IMR-90 (cell line): Measurements from ENCODE around the gene PQBP1. TPM values are rescaled to one million over a fixed set of nuclear protein-coding genes. Genes with fewer than 3 reads are reported as not detected.

Experiments used
- ATAC-seq: fragments of 200-7000 bp; cut with Tn5 transposase; 2 replicates; pipeline ENCODE4 v1.9.1; 2020; ENCODE audit warnings: low read depth, mild to moderate bottlenecking, moderate library complexity
- BruUV-seq: library from RNA; stranded (reverse); fragments of 400-500 nt; replicated peaks from 2 replicates; lab custom pipeline; 2021; lab: Mats Ljungman, UMichigan
- CTCF ChIA-PET: fragments of 300-600 bp; formaldehyde crosslinking; extraction: SDS; loops from one replicate; lab custom pipeline; 2021; ENCODE audit warnings: antibody characterized with exemption; lab: Yijun Ruan, JAX
- POLR2A ChIA-PET: fragments of 300-600 bp; sonication (Branson Sonifier 250); formaldehyde crosslinking; loops from one replicate; lab custom pipeline; 2022; ENCODE audit warnings: antibody characterized with exemption; ENCODE audit not compliant: unreplicated experiment; lab: Charles Lee
- DNase-seq: peaks from one replicate; pipeline ENCODE4 v3.0.0; 2013
- H2AFZ ChIP-seq: replicated peaks from 2 replicates; pipeline ENCODE3; 2013; ENCODE audit warnings: low read length, mild to moderate bottlenecking; ENCODE audit not compliant: poor library complexity
- H2AK5ac ChIP-seq: 2 replicates; pipeline ENCODE4 v1.6.1; 2013; ENCODE audit warnings: low read depth, low read length, inconsistent platforms
- H2AK9ac ChIP-seq: replicated peaks from 2 replicates; pipeline ENCODE3; 2013; ENCODE audit warnings: mild to moderate bottlenecking, low read depth, low read length, moderate library complexity; ENCODE audit not compliant: poor library complexity
- H2BK120ac ChIP-seq: 2 replicates; pipeline ENCODE4 v1.6.1; 2013; ENCODE audit warnings: low read depth, low read length, inconsistent platforms
- H2BK15ac ChIP-seq: 3 replicates; pipeline ENCODE4 v1.6.1; 2013; ENCODE audit warnings: low read depth, low read length, inconsistent platforms
- H2BK20ac ChIP-seq: 2 replicates; pipeline ENCODE4 v1.6.1; 2013; ENCODE audit warnings: low read depth, mild to moderate bottlenecking, inconsistent platforms, low read length, moderate library complexity
- H2BK5ac ChIP-seq: 2 replicates; pipeline ENCODE4 v1.6.1; 2013; ENCODE audit warnings: mild to moderate bottlenecking, low read depth, low read length, inconsistent platforms; ENCODE audit not compliant: poor library complexity, severe bottlenecking
- H3K14ac ChIP-seq: replicated peaks from 2 replicates; pipeline ENCODE4 v1.6.1; 2013; ENCODE audit warnings: low read depth, low read length, inconsistent platforms
- H3K18ac ChIP-seq: 2 replicates; pipeline ENCODE4 v1.6.1; 2013; ENCODE audit warnings: low read depth, low read length, control low read depth
- H3K23ac ChIP-seq: 2 replicates; pipeline ENCODE4 v1.6.1; 2013; ENCODE audit warnings: low read depth, low read length, inconsistent platforms
- H3K27ac ChIP-seq: 2 replicates; pipeline ENCODE4 v1.5.1; 2013; ENCODE audit warnings: mild to moderate bottlenecking, control low read depth, low read length; ENCODE audit not compliant: insufficient read depth
- H3K27me3 ChIP-seq: 2 replicates; pipeline ENCODE4 v1.6.1; 2013; ENCODE audit warnings: low read length; ENCODE audit not compliant: control insufficient read depth, insufficient read depth
- H3K36me3 ChIP-seq: 2 replicates; pipeline ENCODE4 v1.6.1; 2013; ENCODE audit warnings: low read length, mixed read lengths; ENCODE audit not compliant: control insufficient read depth, insufficient read depth
- H3K4ac ChIP-seq: 2 replicates; pipeline ENCODE4 v1.6.1; 2013; ENCODE audit warnings: low read depth, low read length, inconsistent platforms
- H3K4me1 ChIP-seq: 2 replicates; pipeline ENCODE4 v1.6.1; 2013; ENCODE audit warnings: low read length, mixed read lengths; ENCODE audit not compliant: control insufficient read depth, insufficient read depth
- H3K4me2 ChIP-seq: 2 replicates; pipeline ENCODE4 v1.6.1; 2013; ENCODE audit warnings: low read depth, mild to moderate bottlenecking, control low read depth, low read length, moderate library complexity
- H3K4me3 ChIP-seq: 2 replicates; pipeline ENCODE4 v1.5.1; 2013; ENCODE audit warnings: low read depth, mild to moderate bottlenecking, control low read depth, low read length, moderate library complexity; ENCODE audit not compliant: insufficient read depth
- H3K56ac ChIP-seq: 2 replicates; pipeline ENCODE4 v1.6.1; 2013; ENCODE audit warnings: low read length, inconsistent platforms; ENCODE audit not compliant: insufficient read depth; ENCODE audit errors: extremely low read depth
- H3K79me1 ChIP-seq, 2 experiments: 2 replicates each; pipeline ENCODE4 v1.6.1; 2013; ENCODE audit warnings: low read length in 2 of 2, inconsistent platforms in 1 of 2, low read depth in 1 of 2
- H3K9ac ChIP-seq: 2 replicates; pipeline ENCODE4 v1.6.1; 2013; ENCODE audit warnings: low read depth, low read length, control low read depth
- H3K9me1 ChIP-seq: 2 replicates; pipeline ENCODE4 v1.6.1; 2013; ENCODE audit warnings: low read length, inconsistent platforms; ENCODE audit not compliant: insufficient read depth
- H3K9me3 ChIP-seq: 2 replicates; pipeline ENCODE4 v1.6.1; 2013; ENCODE audit warnings: low read length; ENCODE audit not compliant: control insufficient read depth, insufficient read depth
- H4K20me1 ChIP-seq: 2 replicates; pipeline ENCODE4 v1.6.1; 2013; ENCODE audit warnings: low read length, inconsistent platforms; ENCODE audit not compliant: insufficient read depth
- H4K5ac ChIP-seq: 2 replicates; pipeline ENCODE4 v1.6.1; 2013; ENCODE audit warnings: mild to moderate bottlenecking, low read depth, low read length, control low read depth
- H4K8ac ChIP-seq, 2 experiments: 2 replicates each; pipeline ENCODE4 v1.6.1; 2013; ENCODE audit warnings: low read depth in 2 of 2, low read length in 2 of 2, control low read depth in 1 of 2, inconsistent platforms in 1 of 2
- H4K91ac ChIP-seq: 2 replicates; pipeline ENCODE4 v1.6.1; 2013; ENCODE audit warnings: low read depth, low read length, inconsistent platforms; ENCODE audit not compliant: insufficient read depth
- CEBPB ChIP-seq: IDR thresholded peaks from 2 replicates; pipeline ENCODE4 v1.6.1; 2012; ENCODE audit warnings: low read depth, low read length, improper control_type of control experiment
- CTCF ChIP-seq: conservative IDR thresholded peaks from 2 replicates; pipeline ENCODE4 v1.5.1; 2012; ENCODE audit warnings: mild to moderate bottlenecking, low read depth, low read length, improper control_type of control experiment
- MAZ ChIP-seq: IDR thresholded peaks from 2 replicates; pipeline ENCODE4 v1.6.1; 2012; ENCODE audit warnings: low read depth, mild to moderate bottlenecking, low read length, improper control_type of control experiment, moderate library complexity, borderline replicate concordance
- RCOR1 ChIP-seq: IDR thresholded peaks from 2 replicates; pipeline ENCODE4 v1.6.1; 2012; ENCODE audit warnings: mild to moderate bottlenecking, low read length, improper control_type of control experiment; ENCODE audit not compliant: insufficient replicate concordance
- WGBS, 2 experiments: methylation state at CpG; one replicate each; pipeline versions ENCODE4 v1.1.5 to v1.1.7; 2013; ENCODE audit warnings: missing lambda C conversion rate in 2 of 2; ENCODE audit not compliant: insufficient read length in 1 of 2; ENCODE audit errors: extremely low coverage in 2 of 2; 5-methylcytosine and 5-hydroxymethylcytosine counted together
- dilution Hi-C: fragments of 300-500 bp; cut with HindIII; formaldehyde crosslinking; loops from one replicate; pipeline ENCODE4 v1.14.3; 2018; ENCODE audit warnings: low sequenced_read_pairs; ENCODE audit not compliant: unreplicated experiment
- in situ Hi-C: fragments of 300-500 bp; cut with MboI; formaldehyde crosslinking; loops from 3 replicates; pipeline ENCODE4 v1.14.3; 2019; ENCODE audit warnings: low sequenced_read_pairs, inconsistent platforms, mixed read lengths
- intact Hi-C: fragments of 100-400 bp; cut with micrococcal nuclease; formaldehyde crosslinking; loops from 2 replicates; pipeline ENCODE4 v1.10.0; 2022
- polyA plus RNA-seq, 3 experiments: library from polyadenylated mRNA; depleted of rRNA; stranded (reverse); fragments of >200 nt; gene quantifications; 2 replicates each; pipeline ENCODE4 v1.2.3, GENCODE V29; 2012; ENCODE audit warnings: low replicate concordance in 1 of 3
- total RNA-seq: library from RNA; depleted of rRNA; stranded (reverse); fragments of >200 nt; gene quantifications from 2 replicates; pipeline ENCODE4 v1.2.3, GENCODE V29; 2012

PQBP1 gene
- total and polyA plus RNA-seq, 2 of the 4 experiments (the other 2 are of a cell fraction) = 96.4 to 120 TPM

DNA sequence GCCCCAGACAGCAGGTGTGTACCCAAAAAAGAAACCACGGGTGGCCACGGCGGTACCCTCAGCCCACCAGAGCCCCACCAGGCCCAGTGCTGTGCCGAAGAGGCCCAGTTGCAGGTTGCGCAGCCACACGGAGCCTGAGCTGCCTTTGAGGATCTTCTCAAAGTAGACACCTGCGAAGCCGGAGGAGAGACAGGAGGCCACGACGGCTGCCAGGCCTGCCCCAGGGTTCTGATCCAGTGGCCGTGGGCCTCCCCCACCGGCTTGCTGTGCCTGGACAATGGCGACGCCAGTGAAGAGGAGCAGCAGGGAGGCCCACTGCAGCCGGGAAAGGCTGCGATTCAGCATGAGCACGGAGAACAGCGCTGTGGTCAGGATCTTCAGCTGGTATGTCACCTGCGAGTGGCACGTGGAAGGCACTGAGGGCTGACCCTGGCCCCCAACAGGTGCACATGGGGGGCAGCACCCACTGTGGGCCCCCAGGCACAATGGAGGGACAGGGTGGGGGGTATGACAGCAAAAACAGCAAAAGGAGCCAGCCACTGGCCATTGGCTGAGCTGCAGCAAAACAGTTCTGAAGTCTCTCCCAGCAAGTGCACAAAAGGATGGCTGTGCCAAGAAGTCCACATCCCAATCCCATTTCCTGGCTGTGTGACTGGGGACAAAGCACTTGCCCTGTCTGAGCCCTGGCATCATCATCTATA, 7.5 kb downstream of the PQBP1 start:
- Histone ChIP-seq H4K91ac (no peak overlapping the region), H3K27me3 (no peaks in the 10 kb centered on the region), H3K4me3 (no peak overlapping the region), H3K9me1 (peaks cover 3% of the 10 kb centered on the region; the same call in 1 of the 2 replicates), H3K79me1 (peaks cover 0 to 16% of the 10 kb centered on the region in 2 experiments; a peak in 3 of 4 replicates), H3K56ac (no peak overlapping the region), H4K20me1 (peaks cover 2% of the 10 kb centered on the region), H3K14ac (no peak overlapping the region), H3K27ac (no peak overlapping the region), H2BK20ac (no peak overlapping the region), H3K18ac (no peak overlapping the region), H4K8ac (no peak overlapping the region), H3K4me1 (0 out of 2 replicates have a peak, but pooled peaks cover 1% of the 10 kb centered on the region), H3K4me2 (no peak overlapping the region), H3K36me3 (peaks cover 25% of the 10 kb centered on the region), H4K5ac (no peak overlapping the region), H2BK15ac (no peak overlapping the region), H3K23ac (no peak overlapping the region), H3K4ac (no peak overlapping the region), H3K9ac (no peak overlapping the region), H2BK5ac (no peak overlapping the region), H2BK120ac (no peak overlapping the region), H2AK9ac (no peak overlapping the region), H2AK5ac (no peak overlapping the region), H2AFZ (no peak overlapping the region), H3K9me3 (no peaks in the 10 kb centered on the region; the same call in 1 of the 2 replicates)
- ChIA-PET CTCF (no interaction called here), POLR2A (no interaction called here)
- TF ChIP-seq RCOR1 = no peak
- no peak for TF ChIP-seq CEBPB
- no peak for TF ChIP-seq CTCF
- TF ChIP-seq MAZ = no peak
- BruUV-seq = no TSS peak
- intact Hi-C loops (no loop called here), dilution Hi-C loops (no loop called here), in situ Hi-C loops (no loop called here)
- DNase-seq (no peak), ATAC-seq (no peak)
- 82% methylated on average over 10 of the region's 20 CpGs; no CpG with 5 or more reads in 1 of the 2 experiments for WGBS, 2 experiments
